Immature natural killer cell (primary cell): ENCODE results near the gene ZBTB22. TPM values are rescaled to one million over a fixed set of nuclear protein-coding genes. Genes with fewer than 3 reads are reported as not detected.

Source experiments
- DNase-seq, 3 donors: peaks; one replicate each; pipeline ENCODE4 v3.0.0; 2022; ENCODE audit warnings: mixed read lengths in 1 of 3
- H3K27ac Mint-ChIP-seq, 6 donors: one replicate each; pipeline ENCODE4 v1.8.0; 2020; ENCODE audit warnings: mixed read lengths in 6 of 6, mild to moderate bottlenecking in 5 of 6, inconsistent platforms in 4 of 6, moderate library complexity in 3 of 6
- H3K27me3 Mint-ChIP-seq, 3 donors: one replicate each; pipeline ENCODE4 v1.8.0; 2020 to 2021; ENCODE audit warnings: low read depth in 3 of 3, mild to moderate bottlenecking in 3 of 3, mixed read lengths in 3 of 3, moderate library complexity in 3 of 3, inconsistent platforms in 1 of 3
- H3K36me3 Mint-ChIP-seq, 3 donors: one replicate each; pipeline ENCODE4 v1.8.0; 2020; ENCODE audit warnings: mixed read lengths in 3 of 3, inconsistent platforms in 2 of 3, mild to moderate bottlenecking in 2 of 3
- H3K4me1 Mint-ChIP-seq, 2 donors: one replicate each; pipeline ENCODE4 v1.8.0; 2020; ENCODE audit warnings: inconsistent platforms in 2 of 2, mild to moderate bottlenecking in 2 of 2, mixed read lengths in 2 of 2, moderate library complexity in 1 of 2
- H3K4me3 Mint-ChIP-seq, 5 donors: one replicate each; pipeline ENCODE4 v1.8.0; 2020; ENCODE audit warnings: mild to moderate bottlenecking in 5 of 5, mixed read lengths in 5 of 5, inconsistent platforms in 3 of 5, moderate library complexity in 3 of 5
- H3K9me3 Mint-ChIP-seq, 6 donors: one replicate each; pipeline ENCODE4 v1.8.0; 2020; ENCODE audit warnings: mild to moderate bottlenecking in 6 of 6, mixed read lengths in 6 of 6, inconsistent platforms in 4 of 6, moderate library complexity in 3 of 6
- polyA plus RNA-seq, 3 donors: library from polyadenylated mRNA; unstranded; fragments of 300-500 nt; fragmentation: Illumina TruSeq; gene quantifications; one replicate each; pipeline ENCODE4 v1.2.3, GENCODE V29; 2021

Gene ZBTB22
- polyA plus RNA-seq, 3 donors from 2014 or later = 14.5 to 18.1 (median 14.7) TPM

- DNase-seq = no peak
- Mint-ChIP-seq H3K36me3 (peaks cover 5 to 35% (median 10%) of the 10 kb centered on the region in 3 donors), H3K27me3 (peaks cover 0 to 4% (median 2%) of the 10 kb centered on the region in 3 donors), H3K27ac (peak overlapping the region in 3 of 6 donors; percentile 4 to 74 (median 48)), H3K9me3 (no peaks in the 10 kb centered on the region), H3K4me3 (no peak overlapping the region), H3K4me1 (peaks cover 40 to 46% of the 10 kb centered on the region in 2 donors)
Observed at GRCh38 chr6:33305052-33305451, 12.5 kb downstream of the ZBTB22 start.

GRCh38 chr6:33304216-33304615 is 13.3 kb downstream of the ZBTB22 start:
- no peak for DNase-seq
- H3K36me3 Mint-ChIP-seq = peaks cover 5 to 35% (median 10%) of the 10 kb centered on the region in 3 donors
- no peaks in the 10 kb centered on the region for H3K9me3 Mint-ChIP-seq
- H3K4me1 Mint-ChIP-seq = peaks cover 47 to 55% of the 10 kb centered on the region in 2 donors
- H3K4me3 Mint-ChIP-seq = no peak overlapping the region
- peak overlapping the region in 3 of 6 donors; percentile 21 to 70 (median 24) for H3K27ac Mint-ChIP-seq
- H3K27me3 Mint-ChIP-seq = peaks cover 8 to 11% (median 10%) of the 10 kb centered on the region in 3 donors

GRCh38 chr6:33301877-33302276 is 15.7 kb downstream of the ZBTB22 start:
- Mint-ChIP-seq H3K27ac (peak overlapping the region in 4 of 6 donors; percentile 46 to 81 (median 67)), H3K4me3 (peak overlapping the region in 1 of 5 donors; percentile 40), H3K36me3 (peaks cover 0 to 29% (median 10%) of the 10 kb centered on the region in 3 donors), H3K4me1 (peaks cover 49 to 59% of the 10 kb centered on the region in 2 donors), H3K27me3 (peaks cover 14 to 21% (median 17%) of the 10 kb centered on the region in 3 donors), H3K9me3 (no peaks in the 10 kb centered on the region)
- DNase-seq = no peak

- H3K27ac Mint-ChIP-seq = peak overlapping the region; percentile 95 to 99 (median 99)
- H3K4me1 Mint-ChIP-seq = peaks cover 38 to 54% of the 10 kb centered on the region in 2 donors
- peaks cover 14 to 23% (median 17%) of the 10 kb centered on the region in 3 donors for H3K27me3 Mint-ChIP-seq
Observed at GRCh38 chr6:33299237-33299944, 18.2 kb downstream of the ZBTB22 start.

GRCh38 chr6:33298773-33299236 is 18.7 kb downstream of the ZBTB22 start, which contains the start of gene RGL2:
RGL2 (minus strand) TSS chr6:33298942; CDS start chr6:33298610, 332 bp downstream.
- Mint-ChIP-seq H3K36me3 (peaks cover 4 to 22% (median 8%) of the 10 kb centered on the region in 3 donors), H3K4me1 (peaks cover 36 to 51% of the 10 kb centered on the region in 2 donors), H3K9me3 (no peaks in the 10 kb centered on the region), H3K4me3 (peak within 1 kb of the TSS; percentile 93 to 100 (median 99)), H3K27me3 (peaks cover 14 to 23% (median 17%) of the 10 kb centered on the region in 3 donors), H3K27ac (peak within 1 kb of the TSS; percentile 95 to 99 (median 99))
- DNase-seq = peak; percentile 60 to 67 (median 67)

More at GRCh38 chr6:33299237-33299944, 18.2 kb downstream of the ZBTB22 start:
- peak; percentile 90 to 91 (median 91) for DNase-seq
- Mint-ChIP-seq H3K36me3 (peaks cover 0 to 19% (median 10%) of the 10 kb centered on the region in 3 donors), H3K9me3 (no peaks in the 10 kb centered on the region), H3K4me3 (peak overlapping the region; percentile 93 to 100 (median 99))

- peak; percentile 43 to 53 (median 45) for DNase-seq
- Mint-ChIP-seq H3K27ac (peak overlapping the region; percentile 95 to 99 (median 98)), H3K27me3 (peaks cover 14 to 23% (median 17%) of the 10 kb centered on the region in 3 donors), H3K4me1 (peaks cover 33 to 45% of the 10 kb centered on the region in 2 donors), H3K4me3 (peak overlapping the region; percentile 93 to 100 (median 99)), H3K36me3 (peaks cover 4 to 15% (median 5%) of the 10 kb centered on the region in 3 donors), H3K9me3 (no peaks in the 10 kb centered on the region)
Observed at GRCh38 chr6:33297956-33298772, 19.4 kb downstream of the ZBTB22 start.

- Mint-ChIP-seq H3K4me1 (peaks cover 33 to 45% of the 10 kb centered on the region in 2 donors), H3K27me3 (peaks cover 14 to 20% (median 17%) of the 10 kb centered on the region in 3 donors), H3K9me3 (no peaks in the 10 kb centered on the region), H3K36me3 (peaks cover 4 to 18% (median 7%) of the 10 kb centered on the region in 3 donors), H3K4me3 (peak overlapping the region; percentile 69 to 100 (median 98)), H3K27ac (peak overlapping the region; percentile 45 to 98 (median 80))
- DNase-seq = no peak
Observed at GRCh38 chr6:33297406-33297955, 20.1 kb downstream of the ZBTB22 start.

GRCh38 chr6:33296797-33297405 is 20.6 kb downstream of the ZBTB22 start:
- peaks cover 33 to 45% of the 10 kb centered on the region in 2 donors for H3K4me1 Mint-ChIP-seq
- no peak for DNase-seq
- H3K36me3 Mint-ChIP-seq = peaks cover 4 to 21% (median 7%) of the 10 kb centered on the region in 3 donors
- H3K4me3 Mint-ChIP-seq = peak overlapping the region; percentile 69 to 100 (median 98)
- peak overlapping the region; percentile 72 to 98 (median 88) for H3K27ac Mint-ChIP-seq
- peaks cover 14 to 20% (median 17%) of the 10 kb centered on the region in 3 donors for H3K27me3 Mint-ChIP-seq
- H3K9me3 Mint-ChIP-seq = no peaks in the 10 kb centered on the region

- no peak for DNase-seq
- Mint-ChIP-seq H3K27me3 (peaks cover 14 to 18% (median 17%) of the 10 kb centered on the region in 3 donors), H3K27ac (peak overlapping the region in 5 of 6 donors; percentile 42 to 95 (median 77)), H3K4me3 (peak overlapping the region in 4 of 5 donors; percentile 14 to 79 (median 76)), H3K9me3 (no peaks in the 10 kb centered on the region), H3K36me3 (peaks cover 4 to 22% (median 4%) of the 10 kb centered on the region in 3 donors), H3K4me1 (peaks cover 34 to 43% of the 10 kb centered on the region in 2 donors)
Observed at GRCh38 chr6:33295621-33296369, 21.7 kb downstream of the ZBTB22 start.

GRCh38 chr6:33294086-33294823 is 23.3 kb downstream of the ZBTB22 start:
- Mint-ChIP-seq H3K4me3 (no peak overlapping the region), H3K9me3 (no peaks in the 10 kb centered on the region), H3K36me3 (peaks cover 4 to 22% (median 4%) of the 10 kb centered on the region in 3 donors), H3K27ac (peak overlapping the region in 2 of 6 donors; percentile 22 to 71), H3K4me1 (peaks cover 36 to 44% of the 10 kb centered on the region in 2 donors), H3K27me3 (peaks cover 7 to 14% (median 7%) of the 10 kb centered on the region in 3 donors)
- no peak for DNase-seq

- Mint-ChIP-seq H3K27ac (no peak overlapping the region), H3K36me3 (peaks cover 8 to 25% (median 8%) of the 10 kb centered on the region in 3 donors), H3K9me3 (no peaks in the 10 kb centered on the region), H3K27me3 (peaks cover 2 to 8% (median 2%) of the 10 kb centered on the region in 3 donors), H3K4me3 (no peak overlapping the region), H3K4me1 (peaks cover 47 to 53% of the 10 kb centered on the region in 2 donors)
- no peak for DNase-seq
Observed at GRCh38 chr6:33292996-33293682, 24.4 kb downstream of the ZBTB22 start.
